Stimulated activated CD4-positive, alpha-beta T cell treated with anti-CD3 and anti-CD28 coated beads, Interleukin-2, amount 100 ng/mL, for 4 hours (primary cell): ENCODE data around the gene RSPO3.

Source experiments
- DNase-seq: peaks from one replicate; pipeline ENCODE4 v3.0.0-alpha.2; 2020; ENCODE audit warnings: low read depth

RSPO3 gene

GRCh38 chr6:127111526-127111925, 6.9 kb upstream of the RSPO3 start:
- DNase-seq, result no peak

DNA sequence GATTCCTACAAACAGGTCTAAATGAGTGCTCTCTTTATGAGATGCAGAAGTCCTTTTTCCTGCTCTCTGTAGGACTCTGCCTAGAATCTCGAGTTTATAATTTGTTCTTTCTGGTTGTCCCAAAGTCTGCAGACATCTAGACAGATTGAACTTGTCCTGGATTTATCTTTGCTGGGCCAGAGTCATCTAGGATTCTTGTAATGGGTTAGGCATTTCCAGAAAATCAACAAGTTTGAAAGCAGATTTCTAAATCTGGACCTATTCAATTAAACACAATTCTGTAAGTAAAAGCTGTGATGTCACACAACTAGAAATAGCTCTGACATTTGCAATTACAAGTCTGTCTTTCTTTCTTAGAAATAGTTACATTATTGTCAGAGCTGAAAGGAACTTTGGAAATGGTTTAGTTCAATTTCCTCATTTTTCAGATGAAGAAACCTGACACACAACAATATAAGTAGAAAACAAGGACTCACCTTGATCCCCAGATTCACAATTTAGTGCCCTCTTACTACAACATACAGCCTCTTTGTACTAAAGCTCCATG, 4.2 kb upstream of the RSPO3 start:
- no peak for DNase-seq

- no peak for DNase-seq
Observed at GRCh38 chr6:127115084-127115655, 3.3 kb upstream of the RSPO3 start.

DNA sequence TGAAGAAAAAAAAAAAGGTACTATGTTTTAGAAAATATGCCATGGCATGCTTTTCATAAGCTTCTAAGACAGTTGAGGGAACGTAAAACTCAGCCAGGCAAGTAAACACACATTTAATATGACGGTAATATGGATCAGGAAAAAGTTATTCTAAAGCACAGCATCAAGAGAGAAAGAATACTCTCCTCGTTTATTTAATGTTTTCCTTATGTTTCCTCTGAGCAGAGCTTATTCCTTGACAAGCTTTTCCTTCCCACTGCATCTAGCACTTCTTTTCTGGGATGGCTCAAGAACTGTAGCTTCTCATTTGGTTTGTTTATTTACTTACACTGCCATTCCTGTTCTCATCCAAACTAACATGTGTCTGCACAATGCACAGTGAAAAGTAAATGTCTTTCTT, 2.7 kb upstream of the RSPO3 start:
- no peak for DNase-seq

DNA sequence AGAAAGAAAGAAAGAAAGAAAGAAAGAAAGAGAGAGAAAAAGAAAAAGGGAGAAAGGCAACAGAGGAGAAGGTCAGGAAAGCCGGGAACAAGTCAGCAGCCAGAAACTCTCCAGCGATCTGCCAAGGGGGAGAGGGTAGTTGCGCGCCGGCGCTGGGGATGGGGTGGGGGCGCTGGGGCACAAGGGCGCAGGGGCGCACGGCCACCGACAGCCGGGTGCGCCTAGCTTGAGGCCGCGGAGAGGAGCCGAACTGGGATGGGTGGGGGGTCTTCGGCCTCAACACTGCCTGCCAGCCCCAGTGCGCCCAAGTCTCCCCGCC, 533 bp upstream of the RSPO3 start:
- DNase-seq, result no peak

GRCh38 chr6:127119102-127120022, 891 bp downstream of the RSPO3 start:
- DNase-seq, result no peak

DNA sequence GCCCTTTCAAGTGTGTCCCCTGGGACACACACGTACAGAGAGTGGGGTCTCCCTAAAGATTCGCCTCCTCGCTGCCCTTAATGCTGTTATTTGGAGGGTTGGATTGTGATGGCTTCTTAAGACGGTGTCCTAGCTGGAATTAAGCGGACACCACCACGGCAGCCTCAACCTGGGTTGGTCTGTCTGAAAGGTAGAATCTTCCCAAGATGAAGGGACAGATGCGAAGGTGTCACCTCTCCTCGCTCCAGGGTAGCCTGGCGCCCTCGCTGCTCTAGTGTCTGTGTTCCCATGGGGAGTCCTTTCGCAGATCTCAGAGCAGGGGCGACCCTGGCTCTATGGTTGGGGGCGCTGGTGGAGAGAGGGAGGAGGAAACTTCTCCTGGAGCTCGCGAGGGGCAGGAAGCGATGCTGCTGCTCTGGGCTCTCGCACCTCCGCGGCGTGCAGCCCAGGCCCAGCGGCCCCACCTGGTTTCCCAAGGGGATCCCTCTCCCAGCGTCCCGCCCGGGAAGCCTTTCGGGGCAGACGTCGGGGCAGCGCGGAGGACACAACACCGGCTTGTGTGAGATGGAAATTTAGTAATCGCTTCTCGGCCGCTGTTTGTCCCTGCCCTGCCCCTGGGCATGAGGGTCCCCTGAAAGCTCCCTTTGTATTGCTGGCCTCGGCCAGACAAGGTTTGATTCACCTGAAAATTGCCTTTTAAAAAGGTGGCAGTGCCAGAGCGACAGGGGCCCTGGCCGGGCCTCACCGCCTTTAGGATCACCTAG, 1.7 kb downstream of the RSPO3 start:
- DNase-seq, result no peak

GRCh38 chr6:127120787-127121636, 2.5 kb downstream of the RSPO3 start:
- DNase-seq, result peak; percentile 24

GRCh38 chr6:127121637-127121960, 3.1 kb downstream of the RSPO3 start:
- no peak for DNase-seq

DNA sequence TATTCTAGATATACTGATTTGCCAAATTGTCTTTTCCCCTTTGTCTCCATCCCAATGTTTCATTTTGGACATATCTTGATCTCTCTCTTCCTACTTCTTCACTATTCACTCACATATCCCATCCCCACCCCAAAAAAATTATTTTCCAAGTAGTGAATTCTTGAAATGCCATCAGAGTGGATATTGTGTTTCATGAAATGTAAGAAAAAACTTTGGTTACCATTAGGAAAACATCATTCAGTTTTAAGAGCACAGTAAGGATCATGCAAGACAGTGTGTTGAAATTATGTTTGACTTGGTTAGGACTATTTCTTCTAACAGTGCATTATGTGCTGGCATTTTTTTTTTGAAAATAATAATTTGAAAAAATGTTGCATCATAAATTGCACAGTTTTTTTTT, 5.7 kb downstream of the RSPO3 start:
- DNase-seq, result no peak

- no peak for DNase-seq
Observed at GRCh38 chr6:127124680-127125079, 6.2 kb downstream of the RSPO3 start.

DNA sequence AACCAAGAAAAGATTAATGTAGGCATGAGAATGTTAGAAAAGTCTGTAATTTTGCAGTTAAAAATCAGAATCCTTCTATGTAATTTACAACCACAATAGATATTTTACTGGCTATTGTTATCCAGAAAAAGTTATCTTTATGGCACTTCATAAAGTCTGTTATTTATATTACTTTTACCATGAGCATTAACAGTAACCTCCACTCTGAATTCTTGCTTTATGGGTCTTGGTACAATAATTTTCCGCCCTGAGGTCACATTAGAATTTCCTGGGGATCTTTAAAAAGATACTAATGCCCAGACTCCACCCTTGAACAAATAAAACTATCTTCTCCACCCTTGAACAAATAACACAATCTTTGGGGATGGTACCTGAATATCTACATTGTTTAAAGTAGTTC, 9.6 kb downstream of the RSPO3 start:
- no peak for DNase-seq

DNA sequence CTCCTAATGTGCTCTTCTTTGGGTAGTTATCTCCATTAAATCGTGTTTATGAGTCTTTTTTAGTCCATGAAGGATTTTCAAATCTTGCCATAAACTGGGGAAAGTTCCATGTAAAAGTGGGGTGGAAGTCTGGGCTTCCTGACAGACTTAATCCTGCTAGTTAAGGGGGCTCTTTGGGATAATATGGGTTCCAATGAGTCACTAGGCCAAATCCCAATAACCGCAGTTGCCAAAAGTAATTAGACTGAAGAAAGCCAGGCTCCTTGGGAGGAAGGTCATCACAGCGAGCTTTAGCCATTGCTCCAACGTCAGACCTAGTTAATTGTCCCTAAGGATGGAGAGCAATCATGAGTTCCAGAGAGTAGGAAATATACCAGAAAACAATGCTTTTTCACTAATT, 10.8 kb downstream of the RSPO3 start:
- no peak for DNase-seq

DNA sequence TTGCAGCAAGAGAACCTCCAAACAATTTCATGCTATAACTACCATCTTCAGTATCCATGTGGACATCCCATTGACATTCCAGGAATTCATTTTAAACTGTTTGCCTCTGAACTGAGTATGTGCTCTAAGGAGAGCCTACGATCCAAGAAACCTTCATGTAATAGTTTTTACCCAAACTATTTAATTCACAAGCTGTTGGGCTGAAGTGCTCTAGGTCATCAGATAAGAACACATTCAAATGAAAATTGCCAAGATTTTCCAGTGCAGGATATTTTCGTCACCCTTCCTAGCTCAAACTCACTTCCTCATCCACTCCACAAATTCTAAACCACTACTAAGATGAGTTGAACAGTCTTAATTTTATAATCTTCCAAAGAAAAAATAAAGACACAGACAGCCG, 12.8 kb downstream of the RSPO3 start:
- DNase-seq, result no peak

DNA sequence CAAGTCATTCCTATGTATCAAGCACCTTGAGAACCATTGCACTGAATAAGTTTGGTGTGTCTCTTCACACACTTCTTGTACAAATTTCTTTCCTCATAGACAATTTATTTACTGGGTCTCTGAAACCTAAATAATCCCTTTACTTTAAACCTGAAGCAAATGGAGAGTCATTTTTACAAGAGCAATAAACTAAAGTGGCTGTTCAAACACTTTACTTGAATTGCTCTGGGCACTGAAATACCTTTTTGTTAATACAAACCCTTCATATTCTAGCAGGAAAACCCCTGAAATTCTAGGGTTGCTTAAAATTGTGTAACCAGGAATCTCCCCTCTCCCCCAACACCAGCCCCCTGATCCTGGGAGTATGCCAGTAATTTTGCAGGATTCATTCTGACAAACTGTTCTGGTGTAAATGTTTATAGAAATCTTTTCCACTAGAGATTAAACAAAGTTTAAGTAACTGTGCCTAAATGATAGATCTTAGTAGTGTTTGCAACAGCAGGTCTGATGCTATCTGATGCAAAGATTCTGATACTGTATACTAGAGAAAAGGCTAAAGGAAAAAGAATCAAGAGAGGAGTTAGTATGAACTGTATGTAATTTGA, 13.4 kb downstream of the RSPO3 start:
- DNase-seq, result no peak

DNA sequence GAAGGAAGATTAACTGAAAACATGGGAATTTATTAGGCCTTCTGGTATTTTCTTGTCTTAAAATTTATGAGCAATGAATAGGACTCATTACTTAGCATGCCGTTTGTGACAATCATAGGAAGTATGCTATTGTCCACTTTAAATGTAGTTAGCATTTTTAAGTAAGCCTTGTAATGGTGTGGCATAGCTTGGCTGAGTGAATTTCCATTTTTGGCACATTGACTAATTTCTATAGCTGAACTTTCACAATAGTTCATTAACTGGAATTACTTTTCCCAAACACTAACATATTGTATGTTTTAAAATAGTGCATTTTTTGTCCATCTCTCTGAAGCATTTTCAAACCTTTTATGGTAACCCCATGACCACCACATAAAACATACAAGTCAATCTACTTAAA, 15.7 kb downstream of the RSPO3 start:
- DNase-seq, result no peak

GRCh38 chr6:127136786-127137185, 18.3 kb downstream of the RSPO3 start:
- DNase-seq, result no peak

GRCh38 chr6:127146932-127147331, 28.5 kb downstream of the RSPO3 start:
- DNase-seq, result no peak

DNA sequence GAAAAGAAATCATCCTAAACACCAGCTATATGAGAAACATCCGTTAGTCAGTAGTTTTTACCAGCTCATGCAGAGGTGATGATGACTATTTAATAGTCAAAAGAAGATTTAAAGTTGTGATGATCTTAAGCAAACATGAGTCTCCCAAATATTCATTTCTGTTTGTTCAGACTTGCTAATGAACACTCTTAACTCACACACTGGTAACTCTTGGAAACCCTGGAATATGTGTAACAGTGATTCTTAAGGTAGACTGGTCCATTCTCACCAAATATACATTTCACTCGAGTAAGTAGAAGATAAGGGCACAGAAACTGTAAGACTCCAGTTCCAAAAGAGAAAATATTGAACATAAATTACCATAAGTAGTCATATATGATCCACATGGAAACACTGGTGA, 29.1 kb downstream of the RSPO3 start:
- DNase-seq, result no peak

DNA sequence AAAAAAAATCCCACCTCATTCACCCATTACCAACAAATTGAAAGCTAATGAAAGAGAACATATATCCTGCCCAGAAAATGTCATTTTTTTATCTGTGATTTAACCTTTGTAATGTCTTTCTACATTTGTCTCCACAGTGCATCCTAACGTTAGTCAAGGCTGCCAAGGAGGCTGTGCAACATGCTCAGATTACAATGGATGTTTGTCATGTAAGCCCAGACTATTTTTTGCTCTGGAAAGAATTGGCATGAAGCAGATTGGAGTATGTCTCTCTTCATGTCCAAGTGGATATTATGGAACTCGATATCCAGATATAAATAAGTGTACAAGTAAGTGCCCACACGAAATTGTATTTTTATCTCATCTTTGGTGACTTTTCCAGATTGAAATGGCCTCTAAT, 30.0 kb downstream of the RSPO3 start:
- no peak for DNase-seq

- DNase-seq, result no peak
Observed at GRCh38 chr6:127154509-127154908, 36.0 kb downstream of the RSPO3 start.

- no peak for DNase-seq
Observed at GRCh38 chr6:127160484-127160883, 42.0 kb downstream of the RSPO3 start.
